Measurements from ENCODE around the gene CLPSL2. TPM values are rescaled to one million over a fixed set of nuclear protein-coding genes. Genes with fewer than 3 reads are reported as not detected.

The CLPSL2 gene
- total RNA-seq, 1 donor from 2014 or later = not detected

GRCh38 chr6:35735452-35735851, 40.9 kb upstream of the CLPSL2 start:
- intact Hi-C loops (cut with DNase I) = loop anchor here (5.0 kb wide), 1 partner anchor 153 kb away; no protein-coding TSS in a partner anchor
- DNase-seq (no peak), ATAC-seq (no peak)
- Histone ChIP-seq H3K4me3 (no peak overlapping the region), H3K9me3 (no peaks in the 10 kb centered on the region), H3K36me3 (no peaks in the 10 kb centered on the region), H3K27ac (no peak overlapping the region), H3K27me3 (ENCODE audit: low read depth) (no peaks in the 10 kb centered on the region), H3K4me1 (peaks cover 41% of the 10 kb centered on the region)
- TF ChIP-seq, protein P1, sequence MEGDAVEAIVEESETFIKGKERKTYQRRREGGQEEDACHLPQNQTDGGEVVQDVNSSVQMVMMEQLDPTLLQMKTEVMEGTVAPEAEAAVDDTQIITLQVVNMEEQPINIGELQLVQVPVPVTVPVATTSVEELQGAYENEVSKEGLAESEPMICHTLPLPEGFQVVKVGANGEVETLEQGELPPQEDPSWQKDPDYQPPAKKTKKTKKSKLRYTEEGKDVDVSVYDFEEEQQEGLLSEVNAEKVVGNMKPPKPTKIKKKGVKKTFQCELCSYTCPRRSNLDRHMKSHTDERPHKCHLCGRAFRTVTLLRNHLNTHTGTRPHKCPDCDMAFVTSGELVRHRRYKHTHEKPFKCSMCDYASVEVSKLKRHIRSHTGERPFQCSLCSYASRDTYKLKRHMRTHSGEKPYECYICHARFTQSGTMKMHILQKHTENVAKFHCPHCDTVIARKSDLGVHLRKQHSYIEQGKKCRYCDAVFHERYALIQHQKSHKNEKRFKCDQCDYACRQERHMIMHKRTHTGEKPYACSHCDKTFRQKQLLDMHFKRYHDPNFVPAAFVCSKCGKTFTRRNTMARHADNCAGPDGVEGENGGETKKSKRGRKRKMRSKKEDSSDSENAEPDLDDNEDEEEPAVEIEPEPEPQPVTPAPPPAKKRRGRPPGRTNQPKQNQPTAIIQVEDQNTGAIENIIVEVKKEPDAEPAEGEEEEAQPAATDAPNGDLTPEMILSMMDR (IDR thresholded peaks at IDR 0.05) = no peak

DNA sequence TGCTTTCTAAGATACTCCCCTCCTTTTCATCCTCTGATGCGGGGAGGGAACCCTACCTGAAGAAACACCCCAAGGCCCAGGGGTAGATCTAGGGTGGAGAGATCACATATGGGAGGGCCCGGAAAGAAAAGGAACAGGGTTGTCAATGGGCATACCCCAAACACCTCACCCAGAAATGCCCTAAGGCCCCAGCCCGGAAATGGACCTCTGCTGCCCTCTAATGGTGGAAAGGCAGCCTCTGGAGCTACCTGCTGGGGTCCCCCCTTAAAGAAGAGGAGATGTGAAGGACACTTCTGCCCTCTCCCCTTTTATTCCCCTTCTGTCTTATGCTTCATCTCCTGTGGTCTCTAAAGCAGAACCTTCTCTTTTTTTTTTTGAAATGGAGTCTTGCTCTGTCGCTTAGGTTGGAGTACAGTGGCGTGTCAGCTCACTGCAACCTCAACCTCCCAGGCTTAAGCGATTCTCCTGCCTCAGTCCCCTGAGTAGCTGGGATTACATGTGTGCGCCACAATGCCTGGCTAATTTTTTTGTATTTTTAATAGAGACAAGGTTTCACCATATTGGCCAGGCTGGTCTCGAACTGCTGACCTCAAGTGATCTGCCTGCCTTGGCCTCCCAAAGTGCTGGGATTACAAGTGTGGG, 40.0 kb upstream of the CLPSL2 start:
- Histone ChIP-seq H3K27ac (no peak overlapping the region), H3K4me1 (peaks cover 35% of the 10 kb centered on the region), H3K4me3 (no peak overlapping the region), H3K27me3 (ENCODE audit: low read depth) (no peaks in the 10 kb centered on the region), H3K36me3 (no peaks in the 10 kb centered on the region), H3K9me3 (no peaks in the 10 kb centered on the region)
- intact Hi-C loops (cut with DNase I) = loop anchor here (5.0 kb wide), 1 partner anchor 154 kb away; no protein-coding TSS in a partner anchor
- DNase-seq (peak; percentile 79), ATAC-seq (peak; percentile 24 to 61)
- TF ChIP-seq, protein P1 (IDR thresholded peaks at IDR 0.05) = peak; percentile 88

DNA sequence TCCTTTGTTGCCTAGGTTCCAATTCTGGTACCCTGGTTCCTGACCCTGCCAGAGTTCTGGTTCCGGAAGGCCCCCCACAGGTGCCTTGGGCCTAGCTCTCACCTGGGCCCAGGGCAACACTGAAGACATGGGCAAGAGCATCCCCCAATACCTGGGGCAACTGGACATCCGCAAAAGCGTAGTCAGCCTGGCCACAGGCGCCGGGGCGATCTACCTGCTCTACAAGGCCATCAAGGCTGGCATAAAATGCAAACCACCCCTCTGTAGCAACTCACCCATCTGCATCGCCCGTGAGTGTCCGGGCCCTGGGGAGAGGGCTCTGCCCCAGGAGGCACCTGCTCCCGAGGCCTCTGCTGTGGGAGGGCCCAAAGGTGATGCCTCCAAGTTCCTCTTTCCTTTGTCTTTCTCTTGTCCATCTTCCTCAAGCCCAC, 39.4 kb upstream of the CLPSL2 start, which contains the start of gene ARMC12:
Gene ARMC12, plus strand, starts transcription at position 51 of the 431 bp plus-strand sequence. Its CDS starts 77 bp downstream, at position 128.
- no peak for ATAC-seq
- Histone ChIP-seq H3K36me3 (no peaks in the 10 kb centered on the region), H3K27ac (no peak within 1 kb of the TSS), H3K4me1 (peaks cover 35% of the 10 kb centered on the region), H3K27me3 (ENCODE audit: low read depth) (no peaks in the 10 kb centered on the region), H3K4me3 (no peak within 1 kb of the TSS), H3K9me3 (no peaks in the 10 kb centered on the region)
- TF ChIP-seq, protein P1 (IDR thresholded peaks at IDR 0.05) = no peak
- no peak for DNase-seq
- intact Hi-C loops (cut with DNase I) = loop anchor here (5.0 kb wide), 1 partner anchor 155 kb away; no protein-coding TSS in a partner anchor

GRCh38 chr6:35737413-35738211, 38.8 kb upstream of the CLPSL2 start:
- Histone ChIP-seq H3K4me3 (no peak overlapping the region), H3K27ac (no peak overlapping the region), H3K27me3 (ENCODE audit: low read depth) (no peaks in the 10 kb centered on the region), H3K4me1 (peaks cover 29% of the 10 kb centered on the region), H3K9me3 (no peaks in the 10 kb centered on the region), H3K36me3 (no peaks in the 10 kb centered on the region)
- intact Hi-C loops (cut with DNase I) = loop anchor here (5.0 kb wide), 1 partner anchor 155 kb away; no protein-coding TSS in a partner anchor
- no peak for DNase-seq
- TF ChIP-seq, protein P1 (IDR thresholded peaks at IDR 0.05) = peak; percentile 83
- peak; percentile 83 to 86 for ATAC-seq

GRCh38 chr6:35739645-35740524, 36.5 kb upstream of the CLPSL2 start:
- DNase-seq (no peak), ATAC-seq (no peak)
- TF ChIP-seq, protein P1 (IDR thresholded peaks at IDR 0.05) = no peak
- Histone ChIP-seq H3K4me3 (no peak overlapping the region), H3K27me3 (ENCODE audit: low read depth) (no peaks in the 10 kb centered on the region), H3K27ac (no peak overlapping the region), H3K9me3 (no peaks in the 10 kb centered on the region), H3K36me3 (no peaks in the 10 kb centered on the region), H3K4me1 (peaks cover 16% of the 10 kb centered on the region)
- intact Hi-C loops (cut with DNase I) = loop anchor here (5.0 kb wide), 1 partner anchor 158 kb away; no protein-coding TSS in a partner anchor

All from lower lobe of right lung (tissue), 2 donors.